Measurements from ENCODE around the gene FOXP2.
"Not testable (repeated sequence)": the region's sequence is repeated elsewhere in the genome, so short reads cannot be mapped to it uniquely, and the experiment has no call there.

DNA sequence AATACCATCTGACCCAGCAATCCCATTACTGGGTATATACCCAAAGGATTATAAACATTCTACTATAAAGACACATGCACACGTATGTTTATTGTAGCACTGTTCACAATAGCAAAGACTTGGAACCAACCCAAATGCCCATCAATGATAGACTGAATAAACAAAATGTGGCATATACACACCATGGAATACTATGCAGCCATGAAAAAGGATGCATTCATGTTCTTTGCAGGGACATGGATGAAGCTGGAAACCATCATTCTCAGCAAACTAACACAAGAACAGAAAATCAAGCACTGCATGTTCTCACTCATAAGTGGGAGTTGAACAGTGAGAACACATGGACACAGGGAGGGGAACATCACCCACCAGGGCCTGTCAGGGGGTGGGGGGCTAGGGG, 96.2 kb downstream of the FOXP2 start:
- TF ChIP-seq, protein P1, sequence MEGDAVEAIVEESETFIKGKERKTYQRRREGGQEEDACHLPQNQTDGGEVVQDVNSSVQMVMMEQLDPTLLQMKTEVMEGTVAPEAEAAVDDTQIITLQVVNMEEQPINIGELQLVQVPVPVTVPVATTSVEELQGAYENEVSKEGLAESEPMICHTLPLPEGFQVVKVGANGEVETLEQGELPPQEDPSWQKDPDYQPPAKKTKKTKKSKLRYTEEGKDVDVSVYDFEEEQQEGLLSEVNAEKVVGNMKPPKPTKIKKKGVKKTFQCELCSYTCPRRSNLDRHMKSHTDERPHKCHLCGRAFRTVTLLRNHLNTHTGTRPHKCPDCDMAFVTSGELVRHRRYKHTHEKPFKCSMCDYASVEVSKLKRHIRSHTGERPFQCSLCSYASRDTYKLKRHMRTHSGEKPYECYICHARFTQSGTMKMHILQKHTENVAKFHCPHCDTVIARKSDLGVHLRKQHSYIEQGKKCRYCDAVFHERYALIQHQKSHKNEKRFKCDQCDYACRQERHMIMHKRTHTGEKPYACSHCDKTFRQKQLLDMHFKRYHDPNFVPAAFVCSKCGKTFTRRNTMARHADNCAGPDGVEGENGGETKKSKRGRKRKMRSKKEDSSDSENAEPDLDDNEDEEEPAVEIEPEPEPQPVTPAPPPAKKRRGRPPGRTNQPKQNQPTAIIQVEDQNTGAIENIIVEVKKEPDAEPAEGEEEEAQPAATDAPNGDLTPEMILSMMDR (conservative IDR thresholded peaks at IDR 0.05): not testable (repeated sequence)
- not testable (repeated sequence) for TF ChIP-seq ZFX (IDR thresholded peaks at IDR 0.05)
